Measurements from ENCODE around the gene SLX9.

DNA sequence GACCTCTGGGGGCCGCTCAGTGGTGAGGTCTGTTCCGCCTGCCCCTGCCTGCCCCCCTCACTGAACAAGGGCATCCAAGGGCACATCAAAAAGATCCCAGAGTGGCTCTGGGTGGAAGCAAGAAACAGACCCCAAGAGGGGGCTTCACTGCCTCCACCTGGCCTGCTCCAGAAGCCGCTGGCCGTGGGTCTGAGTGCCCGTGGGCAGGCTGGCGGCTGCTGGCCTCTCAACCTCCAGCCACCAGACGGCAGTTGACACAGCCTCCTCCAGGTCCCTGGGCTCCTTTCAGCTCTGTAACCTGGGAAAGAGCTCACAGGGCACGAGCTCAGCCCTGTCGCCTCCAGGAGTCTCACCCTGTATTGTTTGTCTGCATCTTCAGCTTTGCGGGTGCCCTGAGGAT is 56.3 kb downstream of the SLX9 start:
- TF ChIP-seq, protein P1, sequence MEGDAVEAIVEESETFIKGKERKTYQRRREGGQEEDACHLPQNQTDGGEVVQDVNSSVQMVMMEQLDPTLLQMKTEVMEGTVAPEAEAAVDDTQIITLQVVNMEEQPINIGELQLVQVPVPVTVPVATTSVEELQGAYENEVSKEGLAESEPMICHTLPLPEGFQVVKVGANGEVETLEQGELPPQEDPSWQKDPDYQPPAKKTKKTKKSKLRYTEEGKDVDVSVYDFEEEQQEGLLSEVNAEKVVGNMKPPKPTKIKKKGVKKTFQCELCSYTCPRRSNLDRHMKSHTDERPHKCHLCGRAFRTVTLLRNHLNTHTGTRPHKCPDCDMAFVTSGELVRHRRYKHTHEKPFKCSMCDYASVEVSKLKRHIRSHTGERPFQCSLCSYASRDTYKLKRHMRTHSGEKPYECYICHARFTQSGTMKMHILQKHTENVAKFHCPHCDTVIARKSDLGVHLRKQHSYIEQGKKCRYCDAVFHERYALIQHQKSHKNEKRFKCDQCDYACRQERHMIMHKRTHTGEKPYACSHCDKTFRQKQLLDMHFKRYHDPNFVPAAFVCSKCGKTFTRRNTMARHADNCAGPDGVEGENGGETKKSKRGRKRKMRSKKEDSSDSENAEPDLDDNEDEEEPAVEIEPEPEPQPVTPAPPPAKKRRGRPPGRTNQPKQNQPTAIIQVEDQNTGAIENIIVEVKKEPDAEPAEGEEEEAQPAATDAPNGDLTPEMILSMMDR (IDR thresholded peaks at IDR 0.05 in 8 of 11, conservative IDR thresholded peaks at IDR 0.05 in 3 of 11) = no peak
- TF ChIP-seq POLR2AphosphoS5 (IDR thresholded peaks at IDR 0.05) = no peak
